Panc1 (cell line): ENCODE measurements around the gene PHF1. TPM values are rescaled to one million over a fixed set of nuclear protein-coding genes. Genes with fewer than 3 reads are reported as not detected.

Experiments used
- ATAC-seq: fragments of 200-7000 bp; cut with Tn5 transposase; 2 replicates; pipeline ENCODE4 v1.9.1; 2020; ENCODE audit warnings: mild to moderate bottlenecking, moderate library complexity
- BruUV-seq: library from RNA; stranded (reverse); fragments of 400-500 nt; replicated peaks from 2 replicates; lab custom pipeline; 2021; lab: Mats Ljungman, UMichigan
- CTCF ChIA-PET: fragments of 300-600 bp; sonication (Branson Sonifier 250); formaldehyde crosslinking; loops from one replicate; lab custom pipeline; 2022; ENCODE audit warnings: antibody characterized with exemption; lab: Charles Lee
- POLR2A ChIA-PET: fragments of 300-600 bp; sonication (Branson Sonifier 250); formaldehyde crosslinking; loops from one replicate; lab custom pipeline; 2022; ENCODE audit warnings: antibody characterized with exemption; lab: Charles Lee
- DNase-seq: peaks from one replicate; pipeline ENCODE4 v3.0.0-alpha.2; 2010; ENCODE audit warnings: low read depth, low spot score
- H3K27ac ChIP-seq: 2 replicates; pipeline ENCODE4 v1.5.1; 2011; ENCODE audit warnings: mild to moderate bottlenecking, low read length, inconsistent platforms
- H3K27me3 ChIP-seq: fragments of 200-500 bp; sonication (Bioruptor generic); 2 replicates; pipeline ENCODE4 v1.6.0; 2014; ENCODE audit warnings: low read length, inconsistent platforms; ENCODE audit not compliant: control insufficient read depth, insufficient read depth
- H3K36me3 ChIP-seq: fragments of 200-500 bp; sonication (Bioruptor generic); 2 replicates; pipeline ENCODE4 v1.5.1; 2014; ENCODE audit warnings: inconsistent platforms, mild to moderate bottlenecking, low read length, moderate library complexity; ENCODE audit not compliant: control insufficient read depth, insufficient read depth
- H3K4me1 ChIP-seq: 2 replicates; pipeline ENCODE4 v1.5.1; 2011; ENCODE audit warnings: inconsistent platforms, mild to moderate bottlenecking, low read length, moderate library complexity; ENCODE audit not compliant: control insufficient read depth, insufficient read depth
- H3K4me3 ChIP-seq, 2 experiments: 2 replicates each; pipeline ENCODE4 v1.5.1; 2011 to 2012; ENCODE audit warnings: low read depth in 2 of 2, low read length in 2 of 2, mild to moderate bottlenecking in 2 of 2, inconsistent platforms in 1 of 2, moderate library complexity in 1 of 2
- H3K9me3 ChIP-seq: fragments of 200-500 bp; sonication (Bioruptor generic); 2 replicates; pipeline ENCODE4 v1.5.1; 2014; ENCODE audit warnings: low read depth, mild to moderate bottlenecking, inconsistent platforms, low read length, moderate library complexity; ENCODE audit not compliant: control insufficient read depth, insufficient read depth
- CTCF ChIP-seq: fragments of 450-650 bp; IDR thresholded peaks from 2 replicates; pipeline ENCODE4 v1.5.1; 2017; ENCODE audit warnings: mild to moderate bottlenecking
- POLR2AphosphoS5 ChIP-seq: IDR thresholded peaks from 2 replicates; pipeline ENCODE4 v1.6.1; 2012; ENCODE audit warnings: mild to moderate bottlenecking, low read depth, low read length, moderate library complexity
- REST ChIP-seq, 2 experiments: IDR thresholded peaks; 2 replicates each; pipeline ENCODE4 v1.6.1; 2011 to 2012; ENCODE audit warnings: low read depth in 2 of 2, control low read depth in 1 of 2, low read length in 1 of 2, mild to moderate bottlenecking in 1 of 2, moderate library complexity in 1 of 2; ENCODE audit not compliant: insufficient read depth in 1 of 2
- SIN3A ChIP-seq: IDR thresholded peaks from 2 replicates; pipeline ENCODE4 v1.6.1; 2012; ENCODE audit warnings: low read depth, mild to moderate bottlenecking, low read length, moderate library complexity, borderline replicate concordance; ENCODE audit not compliant: insufficient read depth
- TCF7L2 ChIP-seq: IDR thresholded peaks from 2 replicates; pipeline ENCODE4 v1.6.1; 2011; ENCODE audit warnings: mild to moderate bottlenecking, low read depth, low read length, inconsistent platforms
- in situ Hi-C: cut with HindIII; loops from 2 replicates; pipeline ENCODE4 v1.10.0; 2016; ENCODE audit warnings: low sequenced_read_pairs, low pct_unique_long_range_greater_than_20kb
- intact Hi-C: fragments of 100-400 bp; cut with micrococcal nuclease; formaldehyde crosslinking; loops from one replicate; pipeline ENCODE4 v1.10.0; 2022; ENCODE audit not compliant: unreplicated experiment
- total RNA-seq: library from RNA; stranded (reverse); gene quantifications from one replicate; pipeline ENCODE4 v1.2.1, GENCODE V29; 2021; ENCODE audit not compliant: unreplicated experiment

PHF1 gene
- total RNA-seq, 1 experiment from 2014 or later = 51.6 TPM

DNA sequence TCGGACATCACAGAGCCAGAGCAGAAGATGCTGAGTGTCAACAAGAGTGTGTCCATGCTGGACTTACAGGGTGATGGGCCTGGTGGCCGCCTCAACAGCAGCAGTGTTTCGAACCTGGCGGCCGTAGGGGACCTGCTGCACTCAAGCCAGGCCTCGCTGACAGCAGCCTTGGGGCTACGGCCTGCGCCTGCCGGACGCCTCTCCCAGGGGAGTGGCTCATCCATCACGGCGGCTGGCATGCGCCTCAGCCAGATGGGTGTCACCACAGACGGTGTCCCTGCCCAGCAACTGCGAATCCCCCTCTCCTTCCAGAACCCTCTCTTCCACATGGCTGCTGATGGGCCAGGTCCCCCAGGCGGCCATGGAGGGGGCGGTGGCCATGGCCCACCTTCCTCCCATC lies 32.2 kb downstream of the PHF1 start:
- Histone ChIP-seq H3K27ac (no peak overlapping the region), H3K4me1 (no peaks in the 10 kb centered on the region), H3K27me3 (no peaks in the 10 kb centered on the region), H3K4me3 (no peak overlapping the region), H3K9me3 (no peaks in the 10 kb centered on the region), H3K36me3 (no peaks in the 10 kb centered on the region; the same call in 1 of the 2 replicates)
- TF ChIP-seq SIN3A = no peak
- TF ChIP-seq TCF7L2 = no peak
- no peak for TF ChIP-seq CTCF
- TF ChIP-seq REST (IDR thresholded peaks at IDR 0.05; ENCODE audit: insufficient read depth in 1 of 2, low read depth in 2 of 2, low read length in 1 of 2) = no peak
- TF ChIP-seq POLR2AphosphoS5 = no peak
- DNase-seq (no peak), ATAC-seq (no peak)
- BruUV-seq = no TSS peak
- intact Hi-C loops = no loop called here
- in situ Hi-C loops = no loop called here
- ChIA-PET POLR2A (no interaction called here), CTCF (no interaction called here)

GRCh38 chr6:33443619-33444504 lies 33.0 kb downstream of the PHF1 start:
- Histone ChIP-seq H3K4me1 (no peaks in the 10 kb centered on the region), H3K27me3 (no peaks in the 10 kb centered on the region), H3K27ac (no peak overlapping the region), H3K9me3 (no peaks in the 10 kb centered on the region), H3K36me3 (no peaks in the 10 kb centered on the region; the same call in 1 of the 2 replicates), H3K4me3 (no peak overlapping the region)
- CTCF ChIA-PET = no interaction called here
- DNase-seq (no peak), ATAC-seq (no peak)
- in situ Hi-C loops (no loop called here), intact Hi-C loops (no loop called here)
- no TSS peak for BruUV-seq
- TF ChIP-seq SIN3A (no peak), REST (IDR thresholded peaks at IDR 0.05; ENCODE audit: insufficient read depth in 1 of 2, low read depth in 2 of 2, low read length in 1 of 2) (no peak), TCF7L2 (no peak), POLR2AphosphoS5 (0 out of 2 replicates have a peak, but pooled peaks have one; percentile 27)
- POLR2A ChIA-PET = no interaction called here
